ENCODE measurements around the gene MTMR12. TPM values are rescaled to one million over a fixed set of nuclear protein-coding genes. Genes with fewer than 3 reads are reported as not detected.
A peak's percentile ranks its signal among the peaks of the same experiment; 100 is the strongest.

MTMR12 gene
- total and polyA plus RNA-seq, 10 donors, result 6.8 to 42.2 (median 27.9) TPM

DNA sequence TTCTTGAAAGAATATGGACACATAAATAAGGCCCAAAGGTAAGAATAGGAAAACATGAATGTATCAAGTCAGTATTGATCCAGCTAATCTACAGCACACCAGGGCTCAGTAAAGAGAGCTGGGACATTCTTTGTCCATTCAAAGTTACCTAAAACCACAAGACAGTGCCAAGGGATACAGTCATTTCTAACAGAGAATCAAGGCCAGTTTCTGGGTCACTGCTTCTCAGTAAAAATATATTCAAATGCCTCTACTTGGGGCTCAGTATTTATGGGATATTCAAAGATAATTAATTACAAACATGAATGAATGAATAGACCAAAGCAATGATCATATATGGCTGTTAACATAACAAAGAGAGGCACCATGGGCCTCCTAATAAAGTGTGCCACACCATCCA, 34.9 kb downstream of the MTMR12 start:
- Histone ChIP-seq H3K27ac (peak overlapping the region in 5 of 8 donors; percentile 9 to 64 (median 52)), H3K36me3 (peaks cover 0 to 37% (median 18%) of the 10 kb centered on the region in 6 donors), H3K4me3 (no peak overlapping the region), H3K4me1 (peaks cover 13 to 81% (median 51%) of the 10 kb centered on the region in 6 donors), H3K9me3 (no peaks in the 10 kb centered on the region), H3K27me3 (replicated peaks in 1 of 7) (no peaks in the 10 kb centered on the region)
- DNase-seq, result no peak
- intact Hi-C loops (cut with DNase I; ENCODE audit: low total_unique reads), result no loop called here
- TF ChIP-seq POLR2AphosphoS5 (IDR thresholded peaks at IDR 0.05) (no peak), POLR2A (IDR thresholded peaks at IDR 0.05) (no peak)
- TF ChIP-seq, protein P1, sequence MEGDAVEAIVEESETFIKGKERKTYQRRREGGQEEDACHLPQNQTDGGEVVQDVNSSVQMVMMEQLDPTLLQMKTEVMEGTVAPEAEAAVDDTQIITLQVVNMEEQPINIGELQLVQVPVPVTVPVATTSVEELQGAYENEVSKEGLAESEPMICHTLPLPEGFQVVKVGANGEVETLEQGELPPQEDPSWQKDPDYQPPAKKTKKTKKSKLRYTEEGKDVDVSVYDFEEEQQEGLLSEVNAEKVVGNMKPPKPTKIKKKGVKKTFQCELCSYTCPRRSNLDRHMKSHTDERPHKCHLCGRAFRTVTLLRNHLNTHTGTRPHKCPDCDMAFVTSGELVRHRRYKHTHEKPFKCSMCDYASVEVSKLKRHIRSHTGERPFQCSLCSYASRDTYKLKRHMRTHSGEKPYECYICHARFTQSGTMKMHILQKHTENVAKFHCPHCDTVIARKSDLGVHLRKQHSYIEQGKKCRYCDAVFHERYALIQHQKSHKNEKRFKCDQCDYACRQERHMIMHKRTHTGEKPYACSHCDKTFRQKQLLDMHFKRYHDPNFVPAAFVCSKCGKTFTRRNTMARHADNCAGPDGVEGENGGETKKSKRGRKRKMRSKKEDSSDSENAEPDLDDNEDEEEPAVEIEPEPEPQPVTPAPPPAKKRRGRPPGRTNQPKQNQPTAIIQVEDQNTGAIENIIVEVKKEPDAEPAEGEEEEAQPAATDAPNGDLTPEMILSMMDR (IDR thresholded peaks at IDR 0.05 in 8 of 11, conservative IDR thresholded peaks at IDR 0.05 in 3 of 11), result no peak

DNA sequence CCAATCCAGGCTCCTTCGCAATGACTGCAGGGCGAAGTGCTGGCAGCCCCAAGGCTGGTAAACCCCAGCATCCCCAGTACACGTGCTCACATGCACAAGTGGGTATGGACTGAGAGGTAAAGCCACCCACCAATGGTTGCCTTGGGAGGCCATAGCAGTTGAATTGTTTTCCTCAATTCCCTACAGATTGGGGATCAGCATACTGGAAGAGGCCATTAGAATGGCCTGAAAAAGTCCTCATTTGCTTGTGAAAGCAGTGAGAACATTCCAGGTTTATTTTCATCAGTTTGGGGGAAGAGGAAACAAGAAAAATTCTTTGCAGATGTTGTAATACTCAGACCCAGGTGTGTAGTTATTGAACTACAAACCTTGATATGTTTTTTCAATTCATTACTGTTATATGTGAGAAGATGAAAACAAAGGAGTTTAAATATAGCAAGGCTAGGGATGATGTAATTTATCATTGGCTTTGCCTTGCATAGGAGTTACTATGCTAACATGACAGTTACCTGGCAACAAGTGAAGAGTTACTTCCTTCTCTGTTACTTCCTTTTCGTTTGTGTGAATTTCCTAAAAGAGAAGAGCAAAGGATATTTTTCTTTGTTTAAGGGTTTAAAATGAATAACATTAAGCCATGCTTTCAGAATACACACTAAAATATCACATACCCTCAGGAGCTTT, 36.4 kb downstream of the MTMR12 start:
- Histone ChIP-seq H3K27ac (peak overlapping the region in 7 of 8 donors; percentile 13 to 64 (median 52)), H3K36me3 (peaks cover 0 to 45% (median 30%) of the 10 kb centered on the region in 6 donors), H3K4me3 (no peak overlapping the region), H3K27me3 (replicated peaks in 1 of 7) (no peaks in the 10 kb centered on the region), H3K9me3 (no peaks in the 10 kb centered on the region), H3K4me1 (peaks cover 13 to 75% (median 51%) of the 10 kb centered on the region in 6 donors)
- DNase-seq, result no peak
- TF ChIP-seq POLR2A (IDR thresholded peaks at IDR 0.05) (no peak), POLR2AphosphoS5 (IDR thresholded peaks at IDR 0.05) (no peak)
- TF ChIP-seq, protein P1 (IDR thresholded peaks at IDR 0.05 in 8 of 11, conservative IDR thresholded peaks at IDR 0.05 in 3 of 11), result no peak
- WGBS, 5 donors, result 52 to 73% (median 57%) methylated on average over 4 of the region's 4 CpGs
- intact Hi-C loops (cut with DNase I; ENCODE audit: low total_unique reads), result no loop called here

DNA sequence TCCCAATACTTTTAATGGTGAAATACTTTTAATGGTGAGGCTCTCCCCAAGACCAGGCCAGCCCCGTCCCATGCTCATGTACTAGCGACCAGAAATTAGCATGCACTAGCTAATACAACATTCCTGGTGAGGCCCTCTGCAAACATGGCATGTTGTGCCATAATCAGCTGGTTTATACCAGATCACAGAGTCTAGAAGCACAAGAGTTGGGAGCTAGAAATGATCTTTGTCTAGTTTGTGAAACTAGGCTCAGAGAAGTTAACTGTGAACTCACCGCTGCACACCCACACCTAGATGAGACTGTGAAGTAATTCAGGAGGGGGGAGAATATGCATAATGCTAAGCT, 37.4 kb downstream of the MTMR12 start:
- TF ChIP-seq POLR2AphosphoS5 (IDR thresholded peaks at IDR 0.05), result no peak
- TF ChIP-seq, protein P1 (IDR thresholded peaks at IDR 0.05 in 8 of 11, conservative IDR thresholded peaks at IDR 0.05 in 3 of 11), result no peak
- TF ChIP-seq POLR2A (IDR thresholded peaks at IDR 0.05), result no peak
- H3K36me3 ChIP-seq, result peaks cover 0 to 54% (median 37%) of the 10 kb centered on the region in 6 donors
- intact Hi-C loops (cut with DNase I; ENCODE audit: low total_unique reads), result no loop called here
- DNase-seq, result no peak
- no peak overlapping the region for H3K4me3 ChIP-seq
- peaks cover 13 to 73% (median 44%) of the 10 kb centered on the region in 6 donors for H3K4me1 ChIP-seq
- no peaks in the 10 kb centered on the region for H3K9me3 ChIP-seq
- H3K27me3 ChIP-seq (replicated peaks in 1 of 7), result no peaks in the 10 kb centered on the region
- peak overlapping the region in 4 of 8 donors; percentile 13 to 61 (median 42) for H3K27ac ChIP-seq
- 77 to 85% (median 80%) methylated on average over 3 of the region's 3 CpGs for WGBS, 5 donors

DNA sequence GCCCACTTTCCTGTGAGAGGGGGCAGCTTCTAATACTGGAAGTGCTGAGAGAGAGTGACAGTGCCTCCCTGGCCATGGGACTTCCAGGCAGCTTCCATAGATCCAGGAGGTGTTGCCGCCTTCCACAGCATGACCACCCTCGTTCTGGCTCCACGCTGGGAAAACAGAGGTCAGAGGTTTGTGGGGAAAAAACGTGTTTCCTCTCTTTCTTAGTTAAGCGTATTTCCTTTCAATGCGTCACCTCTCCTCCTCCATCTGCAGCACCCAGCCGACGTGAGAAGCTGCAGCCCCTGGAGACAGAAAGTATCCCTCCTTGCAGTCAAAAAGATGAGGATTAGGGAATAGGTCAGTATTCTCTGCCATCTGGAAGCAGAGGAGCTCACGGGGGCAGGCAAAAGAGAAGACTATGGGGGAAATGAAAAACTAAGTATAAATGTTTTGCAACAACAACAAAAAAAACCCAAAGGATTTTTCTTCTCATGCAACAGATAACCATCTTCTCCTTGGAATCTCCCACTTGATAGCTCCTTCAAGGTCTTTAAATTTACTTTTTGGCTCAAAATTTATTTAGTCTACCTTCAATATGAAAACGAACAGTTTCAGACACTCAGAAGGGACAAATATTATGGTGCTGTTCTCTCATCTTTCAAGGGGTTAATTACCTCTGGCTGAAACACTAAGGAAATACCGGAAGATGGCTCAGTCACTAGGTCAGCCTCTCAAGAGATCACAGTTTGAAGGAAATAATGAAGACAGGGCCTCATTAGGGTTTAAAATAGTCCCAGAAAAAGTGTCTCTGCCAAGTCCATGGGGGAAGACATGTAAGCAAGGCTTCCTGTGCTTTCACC, 38.0 kb downstream of the MTMR12 start:
- Histone ChIP-seq H3K4me3 (no peak overlapping the region), H3K27me3 (replicated peaks in 1 of 7) (no peaks in the 10 kb centered on the region), H3K36me3 (peaks cover 0 to 57% (median 40%) of the 10 kb centered on the region in 6 donors), H3K27ac (peak overlapping the region in 6 of 8 donors; percentile 13 to 61 (median 36)), H3K9me3 (no peaks in the 10 kb centered on the region), H3K4me1 (peaks cover 13 to 68% (median 39%) of the 10 kb centered on the region in 6 donors)
- no peak for DNase-seq
- TF ChIP-seq POLR2A (IDR thresholded peaks at IDR 0.05) (no peak), POLR2AphosphoS5 (IDR thresholded peaks at IDR 0.05) (peak in 2 of 3 donors; percentile 10 to 35)
- intact Hi-C loops (cut with DNase I; ENCODE audit: low total_unique reads), result no loop called here
- 47 to 74% (median 66%) methylated on average over 11 of the region's 11 CpGs for WGBS, 5 donors
